Neural crest cell (in vitro differentiated cells): Measurements from ENCODE around the gene CARD8. TPM values are rescaled to one million over a fixed set of nuclear protein-coding genes. Genes with fewer than 3 reads are reported as not detected.
A peak's percentile ranks its signal among the peaks of the same experiment; 100 is the strongest.

ENCODE experiments used
- DNase-seq: peaks from one replicate; pipeline ENCODE4 v3.0.0; 2021; ENCODE audit warnings: low read depth, mixed read lengths, low spot score
- H3K27ac Mint-ChIP-seq: one replicate; pipeline ENCODE4 v1.8.0; 2021; ENCODE audit warnings: mild to moderate bottlenecking, mixed read lengths; ENCODE audit not compliant: unreplicated experiment
- H3K27me3 Mint-ChIP-seq: 2 replicates; pipeline ENCODE4 v1.8.0; 2021; ENCODE audit warnings: low read depth, mild to moderate bottlenecking, mixed read lengths
- H3K36me3 Mint-ChIP-seq: 2 replicates; pipeline ENCODE4 v1.8.0; 2021; ENCODE audit warnings: low read depth, mild to moderate bottlenecking, mixed read lengths
- H3K4me1 Mint-ChIP-seq: 2 replicates; pipeline ENCODE4 v1.8.0; 2021; ENCODE audit warnings: mixed read lengths
- H3K4me3 Mint-ChIP-seq: one replicate; pipeline ENCODE4 v1.8.0; 2021; ENCODE audit warnings: mild to moderate bottlenecking, mixed read lengths
- H3K9me3 Mint-ChIP-seq: 2 replicates; pipeline ENCODE4 v1.8.0; 2021; ENCODE audit warnings: mixed read lengths
- CTCF ChIP-seq: fragments of 200-600 bp; sonication (generic); conservative IDR thresholded peaks from 2 replicates; pipeline ENCODE4 v1.5.0; 2021; ENCODE audit warnings: antibody characterized with exemption, mild to moderate bottlenecking
- total RNA-seq: library from RNA; stranded (reverse); gene quantifications from 2 replicates; pipeline ENCODE4 v1.2.1, GENCODE V29; 2021

The CARD8 gene
- total RNA-seq, 1 donor from 2014 or later = 65.8 TPM

DNA sequence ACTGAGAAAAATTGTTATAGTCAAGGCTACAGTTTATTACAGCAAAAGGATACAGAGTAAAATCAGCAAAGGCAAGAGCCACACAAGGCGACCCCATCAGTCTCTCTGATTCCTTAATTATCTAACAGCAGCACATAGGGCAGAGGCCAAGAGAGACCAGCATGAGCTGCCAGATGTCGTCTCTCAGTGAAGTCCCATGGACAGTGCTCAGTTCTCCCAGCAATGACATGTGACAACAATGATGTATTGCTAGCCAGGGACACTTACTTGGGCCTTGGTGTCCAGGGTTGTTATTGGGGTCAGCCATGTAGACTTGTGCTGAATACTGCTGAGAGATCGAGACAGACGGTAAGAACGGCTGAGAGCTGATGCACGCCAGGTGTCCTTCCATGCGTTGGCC, 63.0 kb downstream of the CARD8 start:
- Mint-ChIP-seq H3K4me1 (peaks cover 19% of the 10 kb centered on the region), H3K36me3 (peaks cover 16% of the 10 kb centered on the region), H3K27me3 (no peaks in the 10 kb centered on the region)

GRCh38 chr19:48190885-48191284, 64.8 kb downstream of the CARD8 start:
- TF ChIP-seq CTCF = no peak
- H3K36me3 Mint-ChIP-seq = peaks cover 17% of the 10 kb centered on the region
- no peaks in the 10 kb centered on the region for H3K27me3 Mint-ChIP-seq
- peaks cover 13% of the 10 kb centered on the region for H3K4me1 Mint-ChIP-seq
- no peak for DNase-seq
- H3K9me3 Mint-ChIP-seq = peaks cover 5% of the 10 kb centered on the region
- H3K4me3 Mint-ChIP-seq = no peak overlapping the region
- no peak overlapping the region for H3K27ac Mint-ChIP-seq

More for the DNA sequence above, 63.0 kb downstream of the CARD8 start:
- DNase-seq = no peak
- H3K27ac Mint-ChIP-seq = no peak overlapping the region
- TF ChIP-seq CTCF = no peak
- H3K4me3 Mint-ChIP-seq = no peak overlapping the region
- H3K9me3 Mint-ChIP-seq = peaks cover 5% of the 10 kb centered on the region

DNA sequence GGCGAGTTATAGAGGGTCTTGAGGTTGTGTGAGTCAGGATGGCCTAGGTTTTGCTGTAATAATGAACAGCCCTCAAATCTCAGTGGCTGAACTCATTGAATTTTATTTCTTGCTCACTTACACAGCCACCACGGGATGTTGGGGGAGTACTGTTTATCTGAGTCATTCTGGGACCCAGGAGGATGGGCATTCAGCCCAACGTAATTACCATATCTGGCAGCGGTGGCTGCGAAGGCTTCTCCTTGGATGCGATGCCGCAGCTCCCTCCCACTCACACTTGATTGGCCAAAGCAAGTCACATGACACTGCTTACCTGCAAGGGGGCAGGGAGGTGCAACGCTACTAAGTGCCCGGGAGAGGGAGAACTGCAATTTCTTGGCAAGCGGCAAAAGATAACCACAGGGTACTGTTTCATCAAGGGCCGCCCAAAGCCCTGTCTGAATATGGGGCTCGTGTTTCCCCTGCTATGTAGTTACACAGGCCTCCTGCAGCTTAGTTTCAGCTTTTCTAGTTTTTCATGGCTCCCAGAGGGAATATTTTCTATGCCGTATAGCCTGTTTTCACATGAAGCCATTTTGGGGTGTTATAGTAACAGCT, 65.3 kb downstream of the CARD8 start:
- Mint-ChIP-seq H3K9me3 (peaks cover 5% of the 10 kb centered on the region), H3K36me3 (peaks cover 17% of the 10 kb centered on the region), H3K4me3 (no peak overlapping the region), H3K4me1 (peaks cover 13% of the 10 kb centered on the region), H3K27me3 (no peaks in the 10 kb centered on the region), H3K27ac (no peak overlapping the region)
- peak; percentile 44 for DNase-seq
- peak; percentile 46 for TF ChIP-seq CTCF

DNA sequence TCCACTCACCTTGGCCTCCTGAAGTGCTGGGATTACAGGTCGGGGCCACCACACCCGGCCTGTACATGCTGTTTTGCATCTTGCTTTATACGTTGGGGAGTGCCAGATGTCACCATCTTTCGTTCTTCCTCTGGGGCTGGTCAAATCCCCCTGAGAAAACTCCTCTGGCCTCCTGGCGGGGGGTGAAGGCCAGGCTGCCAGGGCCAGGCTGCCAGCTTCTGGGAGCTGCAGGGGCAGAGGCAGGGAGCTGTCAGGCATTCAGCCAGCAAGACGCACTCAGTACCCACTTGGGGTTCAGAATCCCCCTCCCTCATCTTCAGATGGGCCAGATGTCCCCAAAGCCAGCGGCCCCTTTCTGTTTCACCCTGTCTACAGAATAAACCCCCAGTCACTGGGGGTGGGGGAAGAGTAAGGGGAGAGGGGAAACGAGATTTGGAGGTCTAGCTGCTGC, 69.1 kb downstream of the CARD8 start:
- no peak for DNase-seq
- TF ChIP-seq CTCF = no peak
- Mint-ChIP-seq H3K4me3 (no peak overlapping the region), H3K4me1 (peaks cover 8% of the 10 kb centered on the region), H3K27ac (no peak overlapping the region), H3K9me3 (peaks cover 7% of the 10 kb centered on the region), H3K27me3 (no peaks in the 10 kb centered on the region), H3K36me3 (peaks cover 33% of the 10 kb centered on the region)

GRCh38 chr19:48186015-48186414, 69.7 kb downstream of the CARD8 start:
- H3K9me3 Mint-ChIP-seq = peaks cover 12% of the 10 kb centered on the region
- no peak overlapping the region for H3K27ac Mint-ChIP-seq
- H3K27me3 Mint-ChIP-seq = no peaks in the 10 kb centered on the region
- DNase-seq = no peak
- H3K4me1 Mint-ChIP-seq = peaks cover 8% of the 10 kb centered on the region
- peaks cover 39% of the 10 kb centered on the region for H3K36me3 Mint-ChIP-seq
- no peak overlapping the region for H3K4me3 Mint-ChIP-seq
- TF ChIP-seq CTCF = no peak
